RWPE1 (cell line): ENCODE data around the gene UBE2D2.

Experiments used
- CTCF ChIA-PET: fragments of 350-600 bp; sonication (Branson Sonifier 250); formaldehyde crosslinking; extraction: SDS; loops from one replicate; lab custom pipeline; 2021; lab: Yijun Ruan, JAX
- POLR2A ChIA-PET: fragments of 400-600 bp; formaldehyde crosslinking; extraction: SDS; loops from one replicate; lab custom pipeline; 2020; ENCODE audit warnings: antibody characterized with exemption; ENCODE audit not compliant: low non-redundant PET; lab: Yijun Ruan, JAX
- DNase-seq: peaks from one replicate; pipeline ENCODE4 v3.0.0; 2012; ENCODE audit warnings: low spot score
- H3K27ac ChIP-seq: fragments of 450-650 bp; 2 replicates; pipeline ENCODE4 v1.5.1; 2017
- CTCF ChIP-seq: fragments of 450-650 bp; conservative IDR thresholded peaks from 2 replicates; pipeline ENCODE4 v1.5.1; 2017; ENCODE audit warnings: low read depth, mild to moderate bottlenecking

The UBE2D2 gene

GRCh38 chr5:139651043-139651834, 90.1 kb downstream of the UBE2D2 start:
- ChIA-PET CTCF (interaction anchor here (0.6 to 4.4 kb wide), 4 partner anchors 18 to 1459 kb away, joined by 4 to 27 read pairs (median 9); no protein-coding TSS in a partner anchor), POLR2A (interaction anchor here (1.2 kb wide), 1 partner anchor 12 kb away, joined by 5 read pairs; no protein-coding TSS in a partner anchor)
- no peak for DNase-seq
- no peak for TF ChIP-seq CTCF
- H3K27ac ChIP-seq = peak overlapping the region; percentile 25; the same call in 1 of the 2 replicates

GRCh38 chr5:139651853-139652787, 91.0 kb downstream of the UBE2D2 start:
- H3K27ac ChIP-seq = peak overlapping the region; percentile 25; the same call in 1 of the 2 replicates
- ChIA-PET POLR2A (interaction anchor here (0.6 to 1.2 kb wide), 2 partner anchors 12 to 24 kb away, joined by 5 to 7 read pairs; no protein-coding TSS in a partner anchor), CTCF (interaction anchor here (0.8 to 4.4 kb wide), 4 partner anchors 19 to 1460 kb away, joined by 5 to 27 read pairs (median 11); no protein-coding TSS in a partner anchor)
- DNase-seq = peak; percentile 94
- no peak for TF ChIP-seq CTCF

DNA sequence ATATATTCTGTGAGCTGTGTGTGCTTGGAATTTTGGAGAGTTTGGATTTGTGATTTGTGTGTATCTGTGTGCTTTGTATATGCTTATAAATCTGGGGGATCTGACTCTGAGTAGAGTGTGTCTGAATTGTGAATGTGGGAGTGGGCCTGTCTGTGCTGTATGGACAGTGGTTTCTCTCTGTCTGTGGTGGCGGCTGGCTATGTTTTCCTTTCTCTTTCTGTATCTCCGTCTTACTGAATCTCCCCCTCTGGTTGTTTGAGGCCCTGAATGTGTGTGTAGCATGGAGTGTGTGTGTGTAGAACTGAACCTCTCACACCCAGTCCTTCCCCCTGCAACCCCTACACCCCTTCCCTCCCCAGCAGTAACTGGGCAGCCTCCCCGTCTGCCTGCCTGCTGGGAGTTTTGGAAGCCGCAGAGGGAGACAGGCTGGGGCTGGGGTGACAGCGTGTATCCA, 91.7 kb downstream of the UBE2D2 start:
- no peak for TF ChIP-seq CTCF
- 0 out of 2 replicates have a peak overlapping the region, but pooled peaks have one; percentile 2 for H3K27ac ChIP-seq
- no peak for DNase-seq
- POLR2A ChIA-PET = no interaction called here
- CTCF ChIA-PET = interaction anchor here (1.9 kb wide), 1 partner anchor 113 kb away, joined by 9 read pairs; no protein-coding TSS in a partner anchor

- TF ChIP-seq CTCF = no peak
- POLR2A ChIA-PET = no interaction called here
- H3K27ac ChIP-seq = 0 out of 2 replicates have a peak overlapping the region, but pooled peaks have one; percentile 2
- CTCF ChIA-PET = interaction anchor here (0.7 to 1.9 kb wide), 2 partner anchors 34 to 112 kb away, joined by 3 to 9 read pairs; no protein-coding TSS in a partner anchor
- DNase-seq = no peak
Measured at GRCh38 chr5:139653616-139654015, 92.5 kb downstream of the UBE2D2 start.

DNA sequence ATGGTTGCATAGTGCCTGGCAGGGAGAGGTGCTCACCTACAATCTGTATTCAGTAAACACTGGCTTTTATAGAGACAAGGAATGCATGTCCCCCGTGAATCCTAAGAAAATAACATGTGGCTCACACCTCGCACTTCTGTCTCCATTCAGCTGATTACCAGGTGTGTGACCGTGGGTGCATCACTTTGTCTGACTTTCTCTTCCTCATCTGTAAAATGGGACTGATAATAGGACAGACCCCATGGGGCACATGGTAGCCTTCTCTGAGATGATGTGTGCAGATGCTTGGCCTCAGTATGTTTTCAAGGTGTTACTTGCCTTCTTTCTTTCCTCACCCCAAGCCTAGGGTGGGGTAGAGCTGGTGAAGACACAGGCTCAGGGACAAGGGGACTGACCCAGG, 93.3 kb downstream of the UBE2D2 start:
- H3K27ac ChIP-seq = peak overlapping the region; percentile 21; the same call in 1 of the 2 replicates
- ChIA-PET CTCF (interaction anchor here (0.7 to 1.9 kb wide), 3 partner anchors 28 to 111 kb away, joined by 3 to 9 read pairs (median 3); no protein-coding TSS in a partner anchor), POLR2A (interaction anchor here (0.6 kb wide), 1 partner anchor 608 kb away, joined by 3 read pairs; no protein-coding TSS in a partner anchor)
- no peak for DNase-seq
- no peak for TF ChIP-seq CTCF
